WTC11 (cell line): ENCODE measurements around the gene KIF21B. TPM values are rescaled to one million over a fixed set of nuclear protein-coding genes. Genes with fewer than 3 reads are reported as not detected.

Source experiments
- ATAC-seq: fragments of 200-7000 bp; cut with Tn5 transposase; 2 replicates; pipeline ENCODE4 v1.10.0; 2021; ENCODE audit warnings: mild to moderate bottlenecking, moderate library complexity
- CTCF ChIA-PET: fragments of 300-600 bp; sonication (Branson Sonifier 250); formaldehyde crosslinking; loops from one replicate; lab custom pipeline; 2021; ENCODE audit warnings: antibody characterized with exemption; lab: Charles Lee
- POLR2A ChIA-PET: fragments of 350-600 bp; sonication (Branson Sonifier 250); formaldehyde crosslinking; loops from one replicate; lab custom pipeline; 2021; ENCODE audit warnings: antibody characterized with exemption; lab: Charles Lee
- DNase-seq: peaks from one replicate; pipeline ENCODE4 v3.0.0; 2021; ENCODE audit warnings: low spot score
- H3K27ac Mint-ChIP-seq: 2 replicates; pipeline ENCODE4 v1.8.0; 2021; ENCODE audit warnings: mixed read lengths
- H3K27me3 Mint-ChIP-seq: 2 replicates; pipeline ENCODE4 v1.8.0; 2021; ENCODE audit warnings: low read depth, mild to moderate bottlenecking, moderate library complexity, mixed read lengths
- H3K36me3 Mint-ChIP-seq: 2 replicates; pipeline ENCODE4 v1.8.0; 2021; ENCODE audit warnings: mixed read lengths
- H3K4me1 Mint-ChIP-seq: 2 replicates; pipeline ENCODE4 v1.8.0; 2022; ENCODE audit warnings: mixed read lengths
- H3K4me3 Mint-ChIP-seq: 2 replicates; pipeline ENCODE4 v1.8.0; 2021; ENCODE audit warnings: mild to moderate bottlenecking, moderate library complexity, mixed read lengths
- H3K9me3 Mint-ChIP-seq: 2 replicates; pipeline ENCODE4 v1.8.0; 2021; ENCODE audit warnings: mixed read lengths
- FOXJ3 ChIP-seq: sonication (generic); formaldehyde crosslinking; IDR thresholded peaks from 2 replicates; pipeline ENCODE4 v1.9.0; 2021; ENCODE audit warnings: missing genetic modification reagents, mild to moderate bottlenecking, borderline replicate concordance
- GRHL2 ChIP-seq: fragments of 250-450 bp; sonication (Bioruptor Pico); IDR thresholded peaks from 2 replicates; pipeline ENCODE4 v1.8.0; 2022; ENCODE audit warnings: mild to moderate bottlenecking, moderate library complexity; ENCODE audit not compliant: insufficient replicate concordance, severe bottlenecking
- IRF2 ChIP-seq: sonication (generic); formaldehyde crosslinking; IDR thresholded peaks from 2 replicates; pipeline ENCODE4 v1.8.0; 2022; ENCODE audit warnings: low read depth, missing genetic modification reagents, borderline replicate concordance
- NR1H2 ChIP-seq: sonication (generic); formaldehyde crosslinking; IDR thresholded peaks from 2 replicates; pipeline ENCODE4 v1.9.0; 2021; ENCODE audit warnings: mild to moderate bottlenecking, moderate library complexity, missing genetic modification reagents
- OVOL2 ChIP-seq: fragments of 250-450 bp; sonication (Bioruptor Pico); IDR thresholded peaks from 2 replicates; pipeline ENCODE4 v1.9.0; 2021; ENCODE audit warnings: mild to moderate bottlenecking, borderline replicate concordance
- TEAD1 ChIP-seq: sonication (generic); formaldehyde crosslinking; IDR thresholded peaks from 2 replicates; pipeline ENCODE4 v1.8.0; 2022; ENCODE audit warnings: mild to moderate bottlenecking, missing genetic modification reagents
- ZNF121 ChIP-seq: sonication (generic); formaldehyde crosslinking; IDR thresholded peaks from 2 replicates; pipeline ENCODE4 v1.8.0; 2023; ENCODE audit warnings: missing genetic modification reagents
- total RNA-seq: library from RNA; stranded (reverse); gene quantifications from 3 replicates; pipeline ENCODE4 v1.2.3, GENCODE V29; 2021
- TF ChIP-seq, protein P1 (sequence below): fragments of 250-450 bp; sonication (Bioruptor Pico); IDR thresholded peaks from 2 replicates; pipeline ENCODE4 v1.8.0; 2021; ENCODE audit warnings: mild to moderate bottlenecking
- TF ChIP-seq, protein P2 (sequence below): sonication (generic); formaldehyde crosslinking; IDR thresholded peaks from 2 replicates; pipeline ENCODE4 v1.8.1; 2023; ENCODE audit warnings: mild to moderate bottlenecking, missing genetic modification reagents
- TF ChIP-seq, protein P3 (sequence below): sonication (generic); formaldehyde crosslinking; IDR thresholded peaks from 2 replicates; pipeline ENCODE4 v1.8.1; 2022; ENCODE audit warnings: missing genetic modification reagents, borderline replicate concordance
- TF ChIP-seq, protein P4 (sequence below): fragments of 250-450 bp; sonication (Bioruptor Pico); IDR thresholded peaks from 2 replicates; pipeline ENCODE4 v1.9.0; 2021; ENCODE audit warnings: mild to moderate bottlenecking
- TF ChIP-seq, protein P5 (sequence below): fragments of 250-450 bp; sonication (Bioruptor Pico); IDR thresholded peaks from 2 replicates; pipeline ENCODE4 v1.9.0; 2021; ENCODE audit warnings: moderate library complexity, mild to moderate bottlenecking, inconsistent platforms, borderline replicate concordance
- TF ChIP-seq, protein P6 (sequence below): sonication (generic); formaldehyde crosslinking; IDR thresholded peaks from 2 replicates; pipeline ENCODE4 v1.8.1; 2023; ENCODE audit warnings: mild to moderate bottlenecking, missing genetic modification reagents, borderline replicate concordance

The KIF21B gene
- total RNA-seq, 1 experiment from 2014 or later = 19.4 TPM

DNA sequence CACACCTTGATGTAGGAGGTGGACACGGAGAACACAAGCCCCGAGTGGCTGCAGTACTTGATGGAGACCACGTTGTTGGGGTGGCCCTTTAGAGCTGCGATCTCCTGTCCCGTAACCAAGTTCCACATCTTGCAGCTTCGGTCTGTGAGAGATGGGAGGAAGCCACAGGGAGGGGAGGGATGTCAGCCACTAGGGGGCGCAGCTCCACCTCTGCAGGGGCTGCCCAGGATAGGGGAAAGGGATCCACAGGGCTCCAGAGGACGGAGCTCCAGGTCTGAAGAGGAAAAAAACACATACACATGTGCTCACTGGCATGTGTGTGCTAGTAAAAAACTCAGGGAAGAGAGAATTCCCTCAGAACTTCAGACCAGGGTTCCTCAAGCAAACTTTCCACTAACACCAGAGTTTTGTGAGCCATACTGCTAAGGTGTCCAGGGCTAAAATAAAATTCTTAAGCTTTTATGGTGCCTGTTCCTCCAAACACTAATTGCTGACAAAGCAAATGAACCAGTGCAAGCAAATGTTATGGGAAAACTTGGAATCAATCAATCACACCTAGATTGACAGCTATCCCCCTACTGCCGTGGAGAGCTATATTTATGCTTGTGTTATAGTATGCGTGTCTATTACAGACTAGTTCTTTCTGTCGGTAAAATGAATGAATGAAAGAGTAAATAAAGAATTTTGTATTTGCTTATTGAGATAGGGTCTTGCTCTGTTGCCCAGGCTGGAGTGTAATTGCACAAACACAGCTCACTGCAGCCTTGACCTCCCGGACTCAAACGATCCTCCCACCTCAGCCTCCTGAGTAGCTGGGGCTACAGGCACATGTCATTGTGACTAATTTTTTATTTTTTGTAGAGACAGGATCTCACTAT is 43.7 kb downstream of the KIF21B start (continued):
- TF ChIP-seq, protein P1, sequence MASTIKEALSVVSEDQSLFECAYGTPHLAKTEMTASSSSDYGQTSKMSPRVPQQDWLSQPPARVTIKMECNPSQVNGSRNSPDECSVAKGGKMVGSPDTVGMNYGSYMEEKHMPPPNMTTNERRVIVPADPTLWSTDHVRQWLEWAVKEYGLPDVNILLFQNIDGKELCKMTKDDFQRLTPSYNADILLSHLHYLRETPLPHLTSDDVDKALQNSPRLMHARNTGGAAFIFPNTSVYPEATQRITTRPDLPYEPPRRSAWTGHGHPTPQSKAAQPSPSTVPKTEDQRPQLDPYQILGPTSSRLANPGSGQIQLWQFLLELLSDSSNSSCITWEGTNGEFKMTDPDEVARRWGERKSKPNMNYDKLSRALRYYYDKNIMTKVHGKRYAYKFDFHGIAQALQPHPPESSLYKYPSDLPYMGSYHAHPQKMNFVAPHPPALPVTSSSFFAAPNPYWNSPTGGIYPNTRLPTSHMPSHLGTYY (CRISPR knock-in tag) = no peak
- TF ChIP-seq OVOL2 (CRISPR knock-in tag) = no peak
- TF ChIP-seq, protein P2, sequence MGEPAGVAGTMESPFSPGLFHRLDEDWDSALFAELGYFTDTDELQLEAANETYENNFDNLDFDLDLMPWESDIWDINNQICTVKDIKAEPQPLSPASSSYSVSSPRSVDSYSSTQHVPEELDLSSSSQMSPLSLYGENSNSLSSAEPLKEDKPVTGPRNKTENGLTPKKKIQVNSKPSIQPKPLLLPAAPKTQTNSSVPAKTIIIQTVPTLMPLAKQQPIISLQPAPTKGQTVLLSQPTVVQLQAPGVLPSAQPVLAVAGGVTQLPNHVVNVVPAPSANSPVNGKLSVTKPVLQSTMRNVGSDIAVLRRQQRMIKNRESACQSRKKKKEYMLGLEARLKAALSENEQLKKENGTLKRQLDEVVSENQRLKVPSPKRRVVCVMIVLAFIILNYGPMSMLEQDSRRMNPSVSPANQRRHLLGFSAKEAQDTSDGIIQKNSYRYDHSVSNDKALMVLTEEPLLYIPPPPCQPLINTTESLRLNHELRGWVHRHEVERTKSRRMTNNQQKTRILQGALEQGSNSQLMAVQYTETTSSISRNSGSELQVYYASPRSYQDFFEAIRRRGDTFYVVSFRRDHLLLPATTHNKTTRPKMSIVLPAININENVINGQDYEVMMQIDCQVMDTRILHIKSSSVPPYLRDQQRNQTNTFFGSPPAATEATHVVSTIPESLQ (CRISPR knock-in tag) = no peak
- no peak for TF ChIP-seq FOXJ3 (CRISPR knock-in tag)
- TF ChIP-seq, protein P3, sequence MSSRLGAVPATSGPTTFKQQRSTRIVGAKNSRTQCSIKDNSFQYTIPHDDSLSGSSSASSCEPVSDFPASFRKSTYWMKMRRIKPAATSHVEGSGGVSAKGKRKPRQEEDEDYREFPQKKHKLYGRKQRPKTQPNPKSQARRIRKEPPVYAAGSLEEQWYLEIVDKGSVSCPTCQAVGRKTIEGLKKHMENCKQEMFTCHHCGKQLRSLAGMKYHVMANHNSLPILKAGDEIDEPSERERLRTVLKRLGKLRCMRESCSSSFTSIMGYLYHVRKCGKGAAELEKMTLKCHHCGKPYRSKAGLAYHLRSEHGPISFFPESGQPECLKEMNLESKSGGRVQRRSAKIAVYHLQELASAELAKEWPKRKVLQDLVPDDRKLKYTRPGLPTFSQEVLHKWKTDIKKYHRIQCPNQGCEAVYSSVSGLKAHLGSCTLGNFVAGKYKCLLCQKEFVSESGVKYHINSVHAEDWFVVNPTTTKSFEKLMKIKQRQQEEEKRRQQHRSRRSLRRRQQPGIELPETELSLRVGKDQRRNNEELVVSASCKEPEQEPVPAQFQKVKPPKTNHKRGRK = no peak
- 0 out of 2 replicates have a peak, but pooled peaks have one; percentile 61 for TF ChIP-seq TEAD1 (CRISPR knock-in tag)
- TF ChIP-seq, protein P4, sequence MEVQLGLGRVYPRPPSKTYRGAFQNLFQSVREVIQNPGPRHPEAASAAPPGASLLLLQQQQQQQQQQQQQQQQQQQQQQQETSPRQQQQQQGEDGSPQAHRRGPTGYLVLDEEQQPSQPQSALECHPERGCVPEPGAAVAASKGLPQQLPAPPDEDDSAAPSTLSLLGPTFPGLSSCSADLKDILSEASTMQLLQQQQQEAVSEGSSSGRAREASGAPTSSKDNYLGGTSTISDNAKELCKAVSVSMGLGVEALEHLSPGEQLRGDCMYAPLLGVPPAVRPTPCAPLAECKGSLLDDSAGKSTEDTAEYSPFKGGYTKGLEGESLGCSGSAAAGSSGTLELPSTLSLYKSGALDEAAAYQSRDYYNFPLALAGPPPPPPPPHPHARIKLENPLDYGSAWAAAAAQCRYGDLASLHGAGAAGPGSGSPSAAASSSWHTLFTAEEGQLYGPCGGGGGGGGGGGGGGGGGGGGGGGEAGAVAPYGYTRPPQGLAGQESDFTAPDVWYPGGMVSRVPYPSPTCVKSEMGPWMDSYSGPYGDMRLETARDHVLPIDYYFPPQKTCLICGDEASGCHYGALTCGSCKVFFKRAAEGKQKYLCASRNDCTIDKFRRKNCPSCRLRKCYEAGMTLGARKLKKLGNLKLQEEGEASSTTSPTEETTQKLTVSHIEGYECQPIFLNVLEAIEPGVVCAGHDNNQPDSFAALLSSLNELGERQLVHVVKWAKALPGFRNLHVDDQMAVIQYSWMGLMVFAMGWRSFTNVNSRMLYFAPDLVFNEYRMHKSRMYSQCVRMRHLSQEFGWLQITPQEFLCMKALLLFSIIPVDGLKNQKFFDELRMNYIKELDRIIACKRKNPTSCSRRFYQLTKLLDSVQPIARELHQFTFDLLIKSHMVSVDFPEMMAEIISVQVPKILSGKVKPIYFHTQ (CRISPR knock-in tag) = no peak
- TF ChIP-seq IRF2 = no peak
- no peak for TF ChIP-seq GRHL2

DNA sequence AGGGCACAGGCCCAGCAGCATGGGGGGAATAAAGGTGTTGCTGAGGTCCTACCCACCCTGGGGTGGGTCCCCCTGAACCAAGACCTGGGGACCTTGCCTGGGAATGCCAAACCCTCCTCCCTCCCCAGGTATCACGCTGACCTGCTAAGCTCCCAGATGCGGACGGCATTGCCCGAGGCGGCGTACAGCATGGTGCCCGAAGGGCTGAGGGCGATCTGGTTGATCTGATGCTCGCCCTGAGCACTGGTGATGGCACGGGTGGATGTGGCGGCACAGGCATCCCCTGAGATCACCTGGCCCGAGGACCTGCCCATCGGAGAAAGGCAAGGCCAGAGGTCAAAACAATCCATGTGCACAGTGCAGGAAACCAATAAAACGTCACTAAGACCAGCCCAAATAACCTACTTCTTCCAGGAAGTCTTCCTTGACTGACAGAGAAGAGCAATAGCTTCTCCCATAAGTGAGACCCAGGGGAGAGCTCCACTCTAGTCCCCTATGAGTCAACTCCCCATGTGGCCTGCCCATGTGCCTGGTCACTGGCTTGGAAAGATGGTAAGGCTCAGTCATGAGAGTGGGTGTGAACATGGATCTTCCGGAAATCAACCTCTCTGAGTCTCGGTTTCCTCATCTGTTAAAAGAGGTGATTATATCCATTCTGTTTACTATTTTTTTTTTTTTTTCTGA is 46.3 kb downstream of the KIF21B start:
- TF ChIP-seq ZNF121 (no peak), IRF2 (no peak), NR1H2 (CRISPR knock-in tag) (no peak)
- TF ChIP-seq, protein P5, sequence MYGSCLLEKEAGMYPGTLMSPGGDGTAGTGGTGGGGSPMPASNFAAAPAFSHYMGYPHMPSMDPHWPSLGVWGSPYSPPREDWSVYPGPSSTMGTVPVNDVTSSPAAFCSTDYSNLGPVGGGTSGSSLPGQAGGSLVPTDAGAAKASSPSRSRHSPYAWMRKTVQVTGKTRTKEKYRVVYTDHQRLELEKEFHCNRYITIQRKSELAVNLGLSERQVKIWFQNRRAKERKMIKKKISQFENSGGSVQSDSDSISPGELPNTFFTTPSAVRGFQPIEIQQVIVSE (CRISPR knock-in tag) = no peak
- TF ChIP-seq, protein P6, sequence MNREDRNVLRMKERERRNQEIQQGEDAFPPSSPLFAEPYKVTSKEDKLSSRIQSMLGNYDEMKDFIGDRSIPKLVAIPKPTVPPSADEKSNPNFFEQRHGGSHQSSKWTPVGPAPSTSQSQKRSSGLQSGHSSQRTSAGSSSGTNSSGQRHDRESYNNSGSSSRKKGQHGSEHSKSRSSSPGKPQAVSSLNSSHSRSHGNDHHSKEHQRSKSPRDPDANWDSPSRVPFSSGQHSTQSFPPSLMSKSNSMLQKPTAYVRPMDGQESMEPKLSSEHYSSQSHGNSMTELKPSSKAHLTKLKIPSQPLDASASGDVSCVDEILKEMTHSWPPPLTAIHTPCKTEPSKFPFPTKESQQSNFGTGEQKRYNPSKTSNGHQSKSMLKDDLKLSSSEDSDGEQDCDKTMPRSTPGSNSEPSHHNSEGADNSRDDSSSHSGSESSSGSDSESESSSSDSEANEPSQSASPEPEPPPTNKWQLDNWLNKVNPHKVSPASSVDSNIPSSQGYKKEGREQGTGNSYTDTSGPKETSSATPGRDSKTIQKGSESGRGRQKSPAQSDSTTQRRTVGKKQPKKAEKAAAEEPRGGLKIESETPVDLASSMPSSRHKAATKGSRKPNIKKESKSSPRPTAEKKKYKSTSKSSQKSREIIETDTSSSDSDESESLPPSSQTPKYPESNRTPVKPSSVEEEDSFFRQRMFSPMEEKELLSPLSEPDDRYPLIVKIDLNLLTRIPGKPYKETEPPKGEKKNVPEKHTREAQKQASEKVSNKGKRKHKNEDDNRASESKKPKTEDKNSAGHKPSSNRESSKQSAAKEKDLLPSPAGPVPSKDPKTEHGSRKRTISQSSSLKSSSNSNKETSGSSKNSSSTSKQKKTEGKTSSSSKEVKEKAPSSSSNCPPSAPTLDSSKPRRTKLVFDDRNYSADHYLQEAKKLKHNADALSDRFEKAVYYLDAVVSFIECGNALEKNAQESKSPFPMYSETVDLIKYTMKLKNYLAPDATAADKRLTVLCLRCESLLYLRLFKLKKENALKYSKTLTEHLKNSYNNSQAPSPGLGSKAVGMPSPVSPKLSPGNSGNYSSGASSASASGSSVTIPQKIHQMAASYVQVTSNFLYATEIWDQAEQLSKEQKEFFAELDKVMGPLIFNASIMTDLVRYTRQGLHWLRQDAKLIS (CRISPR knock-in tag) = no peak
- H3K36me3 Mint-ChIP-seq = peaks cover 27% of the 10 kb centered on the region
- no peaks in the 10 kb centered on the region; the same call in 1 of the 2 replicates for H3K27me3 Mint-ChIP-seq
- H3K4me1 Mint-ChIP-seq = no peaks in the 10 kb centered on the region
- CTCF ChIA-PET = interaction anchor here (0.6 to 7.7 kb wide), 7 partner anchors 9 to 142 kb away, joined by 3 to 218 read pairs (median 4); partner anchors contain the start of gene KIF21B
- POLR2A ChIA-PET = no interaction called here
- no peak overlapping the region for H3K27ac Mint-ChIP-seq
- H3K9me3 Mint-ChIP-seq = peaks cover 11% of the 10 kb centered on the region
- no peak overlapping the region for H3K4me3 Mint-ChIP-seq
- no peak for DNase-seq
- ATAC-seq = no peak
